Body of pancreas (tissue), 4 donors: ENCODE measurements around the gene ESRRG. TPM values are rescaled to one million over a fixed set of nuclear protein-coding genes. Genes with fewer than 3 reads are reported as not detected.

Source experiments
- ATAC-seq: fragments of 150-250 bp; one replicate; pipeline ENCODE4 v1.9.1; 2016
- DNase-seq, 4 donors: peaks; one replicate each; pipeline ENCODE4 v3.0.0-alpha.2; 2019
- H3K27ac ChIP-seq, 4 donors: fragments of 200-600 bp; sonication (generic); 1 replicate in 3 of 4; 2 replicates in 1 of 4; pipeline versions ENCODE4 v1.5.1 to v1.6.1; 2016 to 2019; ENCODE audit warnings: mild to moderate bottlenecking in 1 of 4, mixed read lengths in 1 of 4, moderate library complexity in 1 of 4
- H3K27me3 ChIP-seq, 2 donors: fragments of 200-600 bp; sonication (generic); one replicate each; pipeline ENCODE4 v1.6.0; 2016; ENCODE audit warnings: mild to moderate bottlenecking in 1 of 2
- H3K36me3 ChIP-seq, 2 donors: fragments of 200-600 bp; sonication (generic); replicated peaks in 1 of 2; 2 replicates each; pipeline ENCODE4 v1.5.1; 2016; ENCODE audit warnings: low read depth in 2 of 2; ENCODE audit not compliant: insufficient read depth in 1 of 2
- H3K4me1 ChIP-seq: fragments of 200-600 bp; sonication (generic); one replicate; pipeline ENCODE4 v1.6.0; 2016
- H3K4me3 ChIP-seq, 2 donors: fragments of 200-600 bp; sonication (generic); 1 replicate in 1 of 2; 2 replicates in 1 of 2; pipeline ENCODE4 v1.5.1; 2016 to 2019
- H3K9me3 ChIP-seq, 3 donors: fragments of 200-600 bp; sonication (generic); 1 replicate in 2 of 3; 2 replicates in 1 of 3; pipeline ENCODE4 v1.5.1; 2016
- CTCF ChIP-seq, 7 experiments: fragments of 450-650 bp in 4 of 7; fragments of 200-600 bp in 3 of 7; sonication (generic) in 3 of 7; IDR thresholded peaks; one replicate each; pipeline ENCODE4 v1.5.1; 2016 to 2019; ENCODE audit warnings: antibody characterized with exemption in 7 of 7
- POLR2A ChIP-seq, 3 donors: fragments of 450-650 bp; IDR thresholded peaks; one replicate each; pipeline ENCODE4 v1.6.1; 2016; ENCODE audit warnings: antibody characterized with exemption in 3 of 3, mild to moderate bottlenecking in 2 of 3
- WGBS, 2 donors: methylation state at CpG; one replicate each; pipeline ENCODE4 v1.1.5; 2017; 5-methylcytosine and 5-hydroxymethylcytosine counted together
- intact Hi-C: fragments of 100-400 bp; cut with DNase I; formaldehyde crosslinking; loops from one replicate; pipeline ENCODE4 v1.15.1; 2023
- total RNA-seq, 2 donors: library from RNA; depleted of rRNA; stranded (reverse); fragments of >200 nt; gene quantifications; one replicate each; pipeline ENCODE4 v1.1.0, GENCODE V29; 2016

The ESRRG gene
- total RNA-seq, 2 donors from 2014 or later = 13.5 to 18.7 TPM

GRCh38 chr1:216758161-216758560 is 34.9 kb upstream of the ESRRG start:
- intact Hi-C loops = no loop called here
- H3K36me3 ChIP-seq = no peaks in the 10 kb centered on the region
- DNase-seq = no peak
- no peak overlapping the region for H3K4me3 ChIP-seq
- ATAC-seq = no peak
- H3K27ac ChIP-seq = no peak overlapping the region
- no peaks in the 10 kb centered on the region for H3K9me3 ChIP-seq
- no peaks in the 10 kb centered on the region for H3K4me1 ChIP-seq
- TF ChIP-seq POLR2A (IDR thresholded peaks at IDR 0.05) = no peak
- no peak for TF ChIP-seq CTCF (IDR thresholded peaks at IDR 0.05)
- 20 to 27% methylated on average over 8 of the region's 8 CpGs for WGBS, 2 donors
- H3K27me3 ChIP-seq = no peaks in the 10 kb centered on the region

- H3K27me3 ChIP-seq = no peaks in the 10 kb centered on the region
- H3K4me3 ChIP-seq = no peak overlapping the region
- 65 to 67% methylated on average over 1 of the region's 1 CpG for WGBS, 2 donors
- ATAC-seq (no peak), DNase-seq (no peak)
- H3K36me3 ChIP-seq = no peaks in the 10 kb centered on the region
- intact Hi-C loops = no loop called here
- H3K9me3 ChIP-seq = no peaks in the 10 kb centered on the region
- no peaks in the 10 kb centered on the region for H3K4me1 ChIP-seq
- no peak for TF ChIP-seq CTCF (IDR thresholded peaks at IDR 0.05)
- no peak for TF ChIP-seq POLR2A (IDR thresholded peaks at IDR 0.05)
- H3K27ac ChIP-seq = no peak overlapping the region
Measured at GRCh38 chr1:216757110-216757509, 33.9 kb upstream of the ESRRG start.

GRCh38 chr1:216750961-216751360 is 27.7 kb upstream of the ESRRG start:
- no peak for ATAC-seq
- intact Hi-C loops = no loop called here
- TF ChIP-seq CTCF (IDR thresholded peaks at IDR 0.05) (no peak), POLR2A (IDR thresholded peaks at IDR 0.05) (no peak)
- Histone ChIP-seq H3K27me3 (no peaks in the 10 kb centered on the region), H3K36me3 (no peaks in the 10 kb centered on the region), H3K27ac (no peak overlapping the region), H3K4me1 (no peaks in the 10 kb centered on the region), H3K9me3 (no peaks in the 10 kb centered on the region), H3K4me3 (no peak overlapping the region)
- DNase-seq = no peak
- WGBS, 2 donors = 82 to 95% methylated on average over 2 of the region's 2 CpGs

- no peak overlapping the region for H3K4me3 ChIP-seq
- no peaks in the 10 kb centered on the region for H3K4me1 ChIP-seq
- no peaks in the 10 kb centered on the region for H3K27me3 ChIP-seq
- TF ChIP-seq CTCF (IDR thresholded peaks at IDR 0.05) (peak in 6 of 7 experiments; percentile 37 to 67 (median 61)), POLR2A (IDR thresholded peaks at IDR 0.05) (no peak)
- H3K36me3 ChIP-seq = no peaks in the 10 kb centered on the region
- no peak overlapping the region for H3K27ac ChIP-seq
- WGBS, 2 donors = 2 to 3% methylated on average over 3 of the region's 3 CpGs
- ATAC-seq (peak; percentile 68), DNase-seq (peak; percentile 22 to 46 (median 31))
- intact Hi-C loops = no loop called here
- H3K9me3 ChIP-seq = no peaks in the 10 kb centered on the region
Measured at GRCh38 chr1:216750031-216750627, 26.9 kb upstream of the ESRRG start.

- no peak overlapping the region for H3K4me3 ChIP-seq
- intact Hi-C loops = no loop called here
- no peak overlapping the region for H3K27ac ChIP-seq
- DNase-seq (no peak), ATAC-seq (no peak)
- no peaks in the 10 kb centered on the region for H3K4me1 ChIP-seq
- H3K27me3 ChIP-seq = no peaks in the 10 kb centered on the region
- no peaks in the 10 kb centered on the region for H3K36me3 ChIP-seq
- WGBS, 2 donors = 72 to 74% methylated on average over 9 of the region's 9 CpGs
- no peak for TF ChIP-seq POLR2A (IDR thresholded peaks at IDR 0.05)
- no peak for TF ChIP-seq CTCF (IDR thresholded peaks at IDR 0.05)
- no peaks in the 10 kb centered on the region for H3K9me3 ChIP-seq
Measured at GRCh38 chr1:216749232-216749631, 26.0 kb upstream of the ESRRG start.
